CD4-positive, alpha-beta T cell treated with Interleukin-17A for 1 hour (primary cell): ENCODE results near the gene FADD.
"Not testable (repeated sequence)": the region's sequence is repeated elsewhere in the genome, so short reads cannot be mapped to it uniquely, and the experiment has no call there.

Experiments used
- DNase-seq: peaks from one replicate; pipeline ENCODE4 v3.0.0-alpha.2; 2020

Gene FADD

DNA sequence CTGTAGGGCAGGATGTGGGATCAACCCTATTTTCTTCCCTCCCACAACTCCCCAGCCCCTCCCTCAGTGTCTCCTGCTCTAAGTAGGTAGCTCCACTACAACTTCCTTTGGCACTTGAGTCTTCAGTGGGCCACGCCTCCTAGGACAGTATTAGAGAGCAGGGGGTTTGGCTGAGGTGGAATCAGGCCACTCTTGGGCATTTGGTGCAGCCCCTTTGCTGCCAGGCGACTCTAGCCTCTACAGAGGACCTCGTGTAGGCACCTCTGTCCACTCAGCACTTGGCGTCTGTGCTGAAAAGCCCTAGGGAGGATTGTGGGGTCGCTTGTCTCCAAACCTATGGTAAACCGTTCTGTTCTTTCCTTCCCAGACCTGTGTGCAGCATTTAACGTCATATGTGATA lies 2.7 kb downstream of the FADD start:
- DNase-seq: peak; percentile 12

DNA sequence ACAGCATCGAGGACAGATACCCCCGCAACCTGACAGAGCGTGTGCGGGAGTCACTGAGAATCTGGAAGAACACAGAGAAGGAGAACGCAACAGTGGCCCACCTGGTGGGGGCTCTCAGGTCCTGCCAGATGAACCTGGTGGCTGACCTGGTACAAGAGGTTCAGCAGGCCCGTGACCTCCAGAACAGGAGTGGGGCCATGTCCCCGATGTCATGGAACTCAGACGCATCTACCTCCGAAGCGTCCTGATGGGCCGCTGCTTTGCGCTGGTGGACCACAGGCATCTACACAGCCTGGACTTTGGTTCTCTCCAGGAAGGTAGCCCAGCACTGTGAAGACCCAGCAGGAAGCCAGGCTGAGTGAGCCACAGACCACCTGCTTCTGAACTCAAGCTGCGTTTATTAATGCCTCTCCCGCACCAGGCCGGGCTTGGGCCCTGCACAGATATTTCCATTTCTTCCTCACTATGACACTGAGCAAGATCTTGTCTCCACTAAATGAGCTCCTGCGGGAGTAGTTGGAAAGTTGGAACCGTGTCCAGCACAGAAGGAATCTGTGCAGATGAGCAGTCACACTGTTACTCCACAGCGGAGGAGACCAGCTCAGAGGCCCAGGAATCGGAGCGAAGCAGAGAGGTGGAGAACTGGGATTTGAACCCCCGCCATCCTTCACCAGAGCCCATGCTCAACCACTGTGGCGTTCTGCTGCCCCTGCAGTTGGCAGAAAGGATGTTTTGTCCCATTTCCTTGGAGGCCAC lies 3.3 kb downstream of the FADD start:
- DNase-seq: no peak

GRCh38 chr11:70206982-70207376 lies 3.9 kb downstream of the FADD start:
- DNase-seq: no peak

DNA sequence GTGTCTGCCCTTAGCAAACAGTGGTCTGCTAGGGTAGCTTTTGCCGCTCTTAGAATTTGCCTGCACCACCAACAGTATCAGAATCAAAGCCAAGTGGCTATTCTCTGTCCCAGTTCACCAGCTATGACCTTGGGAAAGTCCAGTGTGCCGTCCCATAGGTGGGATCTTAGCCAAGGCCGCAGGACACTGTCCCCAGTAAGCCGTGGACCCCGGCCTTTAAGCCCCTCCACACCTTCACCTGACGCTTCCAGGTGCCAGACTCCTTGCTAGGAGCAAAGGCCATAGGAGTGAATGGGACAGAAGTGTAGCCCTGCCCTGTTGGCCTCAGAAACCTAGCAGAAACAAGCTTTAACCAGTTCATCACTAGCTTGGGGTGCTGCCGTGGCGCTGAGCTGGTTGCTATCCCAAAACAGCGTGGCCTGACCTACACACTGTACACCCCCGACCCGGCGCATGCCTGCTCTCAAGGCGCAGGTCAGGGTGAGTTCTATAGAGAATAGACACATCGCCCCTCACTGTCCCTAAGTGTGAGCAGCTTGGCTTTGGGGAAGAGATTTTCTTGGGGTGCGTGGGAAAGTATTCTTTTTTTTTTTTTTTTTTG lies 4.5 kb downstream of the FADD start:
- no peak for DNase-seq

DNA sequence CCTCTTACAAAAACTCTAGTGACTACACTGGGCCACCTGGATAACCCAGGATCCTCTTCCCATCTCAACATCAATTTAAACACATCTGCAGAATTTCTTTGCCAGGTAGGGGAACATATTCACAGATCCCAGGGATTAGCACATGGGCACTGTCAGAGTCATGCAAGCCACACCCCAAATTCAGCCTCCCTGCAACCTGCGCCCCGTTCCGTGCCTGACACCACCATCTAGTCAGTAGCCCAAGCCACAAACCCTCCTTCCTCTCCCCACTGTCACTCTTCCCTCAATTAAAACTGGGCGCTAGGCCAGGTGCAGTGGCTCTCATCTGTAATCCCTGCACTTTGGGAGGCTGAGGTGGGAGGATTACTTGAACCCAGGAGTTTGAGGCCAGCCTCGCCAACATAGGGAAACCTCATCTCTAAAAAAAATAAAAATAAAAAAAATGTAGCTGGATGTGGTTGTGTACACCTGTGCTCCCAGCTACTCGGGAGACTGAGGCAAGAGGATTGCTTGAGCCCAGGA lies 6.4 kb downstream of the FADD start:
- no peak for DNase-seq

DNA sequence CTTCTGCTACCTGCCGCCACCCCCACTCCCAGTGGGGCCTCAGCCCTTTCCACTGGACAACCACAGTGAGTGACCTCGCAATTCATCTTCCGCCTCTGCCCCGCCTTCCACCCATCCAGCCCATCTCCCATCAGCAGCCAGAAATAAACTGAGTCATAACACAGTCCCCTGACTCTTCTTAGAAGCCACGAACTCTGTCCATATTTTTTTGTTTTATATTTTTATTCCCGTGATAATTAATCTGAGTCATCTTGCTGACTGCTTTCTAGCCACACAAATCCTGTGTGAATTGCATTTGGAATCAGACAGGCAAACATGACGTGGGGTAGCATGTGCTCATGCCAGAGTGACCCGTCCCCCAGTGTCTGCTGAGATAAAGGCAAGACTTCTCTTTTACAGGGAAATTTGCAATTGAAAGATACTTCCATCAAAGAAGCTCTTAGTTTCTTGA lies 7.0 kb downstream of the FADD start:
- no peak for DNase-seq

GRCh38 chr11:70210530-70210929 lies 7.4 kb downstream of the FADD start:
- no peak for DNase-seq

- no peak for DNase-seq
Measured at GRCh38 chr11:70212227-70212811, 9.2 kb downstream of the FADD start.

DNA sequence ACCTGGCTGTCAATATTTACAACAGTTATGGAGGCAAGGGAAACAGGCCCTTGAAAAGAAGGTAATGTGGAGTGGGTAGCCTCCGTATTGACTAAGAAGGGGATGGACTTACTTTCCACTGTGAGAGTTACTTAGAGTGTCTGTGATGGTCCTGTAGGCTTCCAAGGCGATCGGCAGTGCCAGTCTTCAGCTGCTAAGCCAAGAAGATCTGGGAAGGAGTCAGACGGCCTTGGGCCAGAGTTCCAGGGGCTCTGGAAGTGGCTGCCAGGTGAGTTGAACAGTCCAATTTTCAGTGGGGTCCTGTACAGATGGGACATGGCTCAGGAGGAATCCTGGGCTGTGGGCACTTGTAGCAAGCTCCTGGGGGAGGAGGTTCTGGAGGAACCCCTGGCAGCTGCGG lies 14.3 kb downstream of the FADD start:
- not testable (repeated sequence) for DNase-seq

GRCh38 chr11:70218076-70218475 lies 15.0 kb downstream of the FADD start:
- DNase-seq: not testable (repeated sequence)

DNA sequence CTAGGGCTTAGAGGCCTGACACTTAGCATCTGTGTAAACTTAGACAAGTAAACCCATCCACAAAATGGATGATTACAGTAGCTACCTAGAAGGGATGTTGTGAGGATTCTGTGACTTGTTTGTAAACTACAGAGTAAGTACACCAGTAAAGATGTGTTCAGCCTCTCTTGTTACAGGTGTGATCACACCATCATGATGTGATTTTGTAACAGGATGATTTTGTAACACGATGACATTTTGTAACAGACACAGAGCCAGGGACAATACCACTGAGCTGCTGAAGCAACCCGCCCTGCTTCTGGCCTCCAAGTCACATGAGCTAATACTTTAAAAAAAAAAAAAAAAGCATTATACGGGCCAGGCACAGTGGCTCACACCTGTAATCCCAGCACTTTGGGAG lies 17.0 kb downstream of the FADD start:
- DNase-seq: no peak

DNA sequence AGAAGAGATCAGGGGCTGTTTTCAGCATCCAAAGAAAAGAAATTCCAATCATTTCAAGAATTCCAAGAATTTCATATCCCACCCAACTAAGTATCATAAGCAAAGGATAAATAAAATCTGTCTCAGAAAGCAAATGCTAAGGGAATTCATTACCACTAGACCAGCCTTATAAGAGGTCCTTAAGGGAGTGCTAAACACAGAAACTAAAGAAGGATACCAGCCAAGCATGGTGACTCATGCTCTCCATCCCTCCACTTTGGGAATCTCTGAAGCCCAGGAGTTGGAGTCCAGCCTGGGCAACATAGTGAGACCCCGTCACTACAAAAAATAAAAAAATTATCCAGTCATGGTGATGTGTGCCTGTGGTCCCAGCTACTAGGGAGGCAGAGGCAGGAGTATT lies 17.8 kb downstream of the FADD start:
- no peak for DNase-seq

DNA sequence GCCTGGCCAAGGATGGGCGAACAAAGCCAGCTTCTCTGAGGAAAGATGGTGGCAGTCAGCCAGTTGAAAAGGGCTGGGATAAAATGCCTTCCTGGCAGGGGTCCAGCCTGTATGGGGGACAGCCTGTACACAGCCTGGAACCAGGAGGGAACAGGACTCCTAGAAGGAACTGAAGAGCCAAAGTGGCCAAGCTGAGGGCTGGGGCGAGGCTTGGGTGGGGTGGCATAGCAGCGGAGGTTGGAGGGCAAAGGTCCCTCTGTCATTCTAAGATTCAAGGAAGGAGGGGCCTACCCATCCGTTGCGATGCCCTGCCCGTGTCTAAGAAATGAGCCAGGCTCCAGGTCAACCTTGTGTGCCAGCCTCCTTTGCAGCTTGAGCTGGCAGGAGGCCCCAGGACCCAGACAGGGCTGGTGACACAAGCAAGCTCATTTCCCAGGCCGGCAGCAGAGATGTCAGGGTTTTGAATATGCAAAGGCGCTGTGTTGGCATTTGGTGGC lies 22.6 kb downstream of the FADD start:
- no peak for DNase-seq

- DNase-seq: no peak
Measured at GRCh38 chr11:70226183-70226582, 23.1 kb downstream of the FADD start.

DNA sequence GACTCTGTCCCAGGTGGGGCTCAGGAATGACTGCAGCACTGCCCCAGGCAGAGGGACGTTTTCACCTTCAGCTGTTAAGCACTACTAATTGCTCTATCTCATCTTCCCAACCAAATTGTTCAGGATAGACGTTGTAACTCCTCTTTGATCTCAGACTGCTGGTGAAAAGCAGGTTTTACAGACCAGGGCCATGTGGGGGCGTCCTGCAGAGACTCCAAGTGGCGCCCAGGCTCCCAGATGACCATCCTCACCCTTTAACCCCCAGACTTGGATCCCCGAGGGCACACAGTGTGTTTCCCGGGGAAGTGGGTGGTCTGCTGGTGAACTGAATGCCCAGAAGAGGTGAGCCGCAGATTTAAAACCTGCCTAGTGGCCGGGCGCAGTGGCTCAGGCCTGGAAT lies 23.9 kb downstream of the FADD start:
- DNase-seq: no peak

DNA sequence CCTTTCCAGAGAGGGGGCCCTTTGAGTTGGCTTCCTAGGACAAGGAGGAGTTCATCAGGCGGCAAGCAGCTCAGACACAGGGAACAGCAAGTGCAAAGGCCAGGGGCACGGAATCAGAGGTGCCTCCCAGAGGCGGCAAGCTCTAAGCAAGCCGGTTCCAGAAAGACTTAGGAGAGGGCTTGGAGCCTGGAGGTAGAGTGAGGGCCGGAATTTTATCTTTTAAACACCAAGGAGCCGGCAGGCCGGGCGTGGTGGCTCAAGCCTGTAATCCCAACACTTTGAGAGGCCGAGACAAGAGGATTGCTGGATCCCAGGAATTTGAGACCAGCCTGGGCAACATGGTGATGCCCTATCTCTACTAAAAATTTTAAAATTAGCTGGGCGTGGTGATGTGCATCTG lies 26.6 kb downstream of the FADD start:
- no peak for DNase-seq

DNA sequence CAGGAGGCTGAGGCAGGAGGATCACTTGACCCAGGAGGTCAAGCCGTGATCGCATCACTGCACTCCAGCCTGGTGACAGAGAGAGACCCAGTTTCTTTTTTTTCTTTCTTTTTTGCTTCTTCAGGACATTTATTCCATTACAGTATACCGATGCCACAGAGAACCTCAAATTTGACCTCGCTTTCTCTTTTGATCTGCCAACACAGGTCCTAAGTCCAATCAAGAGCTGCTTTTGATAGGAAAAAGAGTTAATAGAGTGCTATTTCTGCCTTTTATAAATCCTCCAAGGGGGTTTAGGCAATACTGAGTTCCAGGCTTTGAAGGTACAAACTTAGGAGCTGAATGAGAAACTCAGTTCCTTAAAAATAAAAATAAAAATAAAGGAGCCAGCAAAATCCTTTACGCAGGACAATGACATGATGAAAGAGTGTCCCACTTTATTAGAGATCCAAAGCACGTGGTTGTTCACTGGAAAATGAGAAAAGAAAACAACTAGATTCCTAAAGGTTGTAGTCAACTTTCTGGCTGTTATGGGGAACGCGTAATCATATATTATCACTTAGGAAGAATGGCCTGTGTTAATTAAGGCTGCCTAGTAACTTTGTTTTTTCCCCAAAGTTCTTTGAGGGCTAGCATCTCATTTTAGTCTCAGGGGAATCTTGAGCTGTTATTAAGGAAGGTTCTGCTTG lies 27.2 kb downstream of the FADD start:
- DNase-seq: no peak

DNA sequence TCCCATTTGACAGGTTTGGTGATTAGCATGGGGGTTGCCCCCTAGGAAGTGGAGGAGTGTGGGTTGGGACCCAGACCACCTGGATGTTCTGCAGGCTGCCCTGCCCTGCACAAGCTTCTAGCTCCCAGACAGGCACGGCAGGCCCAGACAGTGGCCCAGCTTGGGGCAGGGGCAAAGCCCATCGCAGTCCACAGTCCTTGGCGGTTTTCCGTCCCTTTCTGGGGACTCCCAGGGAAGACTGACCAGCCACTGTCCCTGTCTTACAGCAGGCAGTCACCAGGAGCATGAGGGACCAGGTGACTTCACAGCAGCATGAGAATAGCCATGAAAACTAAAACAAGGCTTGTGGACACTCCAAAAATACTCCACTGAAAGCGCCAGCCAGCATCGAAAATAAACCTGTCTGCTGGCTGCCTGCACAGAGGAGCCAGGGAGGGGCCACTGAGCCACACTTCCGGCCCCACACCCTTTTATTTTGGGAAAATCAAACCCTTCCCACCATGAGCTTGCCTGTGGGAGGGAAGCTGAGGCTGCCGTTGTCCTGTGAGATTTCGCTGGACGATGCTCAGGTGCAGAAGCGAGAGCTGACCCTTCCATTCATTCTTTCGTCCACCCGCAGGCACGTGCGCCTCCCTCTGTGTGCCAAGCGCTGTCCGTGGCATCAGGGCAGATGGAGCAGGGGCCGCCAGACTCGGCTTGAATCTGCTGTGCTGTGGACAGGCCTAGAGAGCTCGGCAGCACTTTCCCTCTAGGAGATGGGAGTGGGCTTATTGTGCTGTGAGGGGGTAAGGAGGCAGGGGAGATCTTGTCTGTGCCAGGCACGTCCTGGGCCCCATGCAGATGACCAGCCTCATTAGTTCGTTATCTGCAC lies 28.0 kb downstream of the FADD start:
- no peak for DNase-seq

DNA sequence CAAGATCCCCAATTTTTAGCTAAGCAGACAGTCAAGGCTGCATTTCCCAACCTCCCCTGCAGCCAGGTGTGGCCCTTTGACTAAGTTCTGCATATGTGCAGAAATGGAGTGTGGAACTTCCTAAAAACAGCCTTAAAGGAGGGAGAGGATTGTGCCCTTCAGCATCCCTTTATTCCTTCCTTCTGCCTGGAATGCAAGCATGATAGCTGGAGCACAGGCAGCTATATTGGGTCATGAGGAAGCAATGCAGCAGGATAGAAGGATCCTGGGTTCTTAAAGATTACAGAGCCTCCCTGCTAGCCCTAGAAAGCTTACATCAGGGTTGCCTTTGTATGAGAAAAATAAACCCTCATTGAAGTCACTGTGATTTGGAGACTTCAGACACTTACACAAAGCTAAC lies 29.9 kb downstream of the FADD start:
- no peak for DNase-seq

DNA sequence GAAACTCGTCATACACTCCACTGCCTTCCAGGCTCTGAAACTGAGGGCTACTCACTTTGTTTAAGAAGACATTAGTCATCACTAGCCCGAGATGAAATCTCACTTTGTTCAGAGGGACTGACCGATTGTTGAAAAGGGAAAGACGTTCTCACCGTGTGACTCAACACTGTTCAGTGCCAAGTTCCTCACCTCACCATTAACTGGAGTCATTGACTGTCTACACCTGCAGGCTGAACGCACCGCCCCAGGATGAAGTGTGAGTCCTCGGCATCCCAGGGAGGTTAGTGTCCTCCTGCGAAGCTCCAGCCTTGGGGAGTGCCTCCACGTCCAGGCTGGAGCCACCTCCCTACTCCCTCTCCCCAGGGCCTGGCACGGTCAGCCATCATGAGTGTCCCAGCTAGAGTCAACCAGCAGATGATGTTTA lies 30.4 kb downstream of the FADD start:
- DNase-seq: no peak

- no peak for DNase-seq
Measured at GRCh38 chr11:70233962-70234361, 30.9 kb downstream of the FADD start.

DNA sequence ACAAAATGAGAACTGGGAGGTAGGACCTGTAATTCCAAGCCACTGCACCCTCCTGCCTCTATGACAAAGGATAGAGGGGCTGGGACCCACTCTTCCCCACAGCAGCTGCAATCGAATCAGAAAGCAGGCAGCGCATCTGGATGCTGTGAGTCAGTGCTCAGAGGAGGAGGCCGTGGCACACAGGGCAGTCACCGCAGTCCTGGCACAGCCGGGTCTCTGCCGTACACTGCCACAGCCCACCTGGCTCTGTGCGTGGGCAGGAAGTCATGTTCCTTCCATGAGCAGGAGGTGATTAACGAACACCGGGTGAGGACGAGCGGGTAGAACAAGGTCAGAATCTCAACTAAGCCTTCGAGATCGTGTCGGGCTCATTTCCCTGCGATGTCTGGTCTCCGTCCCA lies 37.2 kb downstream of the FADD start:
- no peak for DNase-seq
